ENCODE measurements around the gene PLEKHO2.
A peak's percentile ranks its signal among the peaks of the same experiment; 100 is the strongest.

PLEKHO2 gene

GRCh38 chr15:64858021-64858575, 16.4 kb downstream of the PLEKHO2 start:
- no peak for DNase-seq

DNA sequence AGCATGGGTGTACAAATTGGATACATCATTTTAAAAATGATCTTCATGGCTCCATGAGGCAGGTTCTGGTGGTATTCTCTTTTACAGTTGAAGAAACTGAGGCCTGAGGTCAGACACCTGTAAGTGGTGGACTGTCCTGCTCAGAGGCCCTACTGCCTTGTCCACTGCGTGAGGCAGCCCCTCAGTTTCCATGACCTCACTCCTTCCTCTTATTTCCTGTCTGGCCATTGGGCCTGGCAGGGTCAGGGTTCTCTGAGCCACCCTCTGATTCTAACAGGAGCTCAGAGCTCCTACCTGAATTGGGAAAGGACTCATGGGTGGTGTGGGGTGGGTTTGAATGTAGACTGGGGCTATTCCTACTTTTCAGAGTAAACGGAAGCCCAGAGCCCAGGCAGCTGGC, 17.5 kb downstream of the PLEKHO2 start:
- no peak for DNase-seq

- DNase-seq, result no peak
These were observed 19.6 kb downstream of the PLEKHO2 start for GRCh38 chr15:64861331-64861730.

GRCh38 chr15:64861960-64862359, 20.2 kb downstream of the PLEKHO2 start:
- DNase-seq, result no peak

- DNase-seq, result no peak
These were observed 20.7 kb downstream of the PLEKHO2 start for GRCh38 chr15:64862408-64862807.

DNA sequence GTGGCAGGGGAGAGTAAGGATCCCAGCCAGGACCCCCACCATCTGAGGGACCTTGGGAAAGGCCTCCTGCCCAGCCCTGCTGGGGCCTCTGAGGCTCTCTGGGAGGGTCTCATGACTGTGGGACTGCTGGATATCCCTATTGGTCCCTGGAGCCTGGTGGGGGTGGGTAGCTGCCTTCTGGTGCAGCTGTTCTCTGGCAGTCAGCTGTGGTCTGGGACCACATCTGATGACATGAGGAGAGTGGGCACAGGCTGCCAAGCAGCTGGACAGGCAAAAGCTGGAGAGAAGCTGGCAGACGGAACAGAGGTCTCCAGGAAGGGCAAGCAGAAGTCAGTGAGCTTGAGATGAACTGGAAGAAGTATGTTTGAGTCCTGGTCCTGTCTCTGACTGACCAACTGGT, 22.4 kb downstream of the PLEKHO2 start:
- DNase-seq, result no peak

DNA sequence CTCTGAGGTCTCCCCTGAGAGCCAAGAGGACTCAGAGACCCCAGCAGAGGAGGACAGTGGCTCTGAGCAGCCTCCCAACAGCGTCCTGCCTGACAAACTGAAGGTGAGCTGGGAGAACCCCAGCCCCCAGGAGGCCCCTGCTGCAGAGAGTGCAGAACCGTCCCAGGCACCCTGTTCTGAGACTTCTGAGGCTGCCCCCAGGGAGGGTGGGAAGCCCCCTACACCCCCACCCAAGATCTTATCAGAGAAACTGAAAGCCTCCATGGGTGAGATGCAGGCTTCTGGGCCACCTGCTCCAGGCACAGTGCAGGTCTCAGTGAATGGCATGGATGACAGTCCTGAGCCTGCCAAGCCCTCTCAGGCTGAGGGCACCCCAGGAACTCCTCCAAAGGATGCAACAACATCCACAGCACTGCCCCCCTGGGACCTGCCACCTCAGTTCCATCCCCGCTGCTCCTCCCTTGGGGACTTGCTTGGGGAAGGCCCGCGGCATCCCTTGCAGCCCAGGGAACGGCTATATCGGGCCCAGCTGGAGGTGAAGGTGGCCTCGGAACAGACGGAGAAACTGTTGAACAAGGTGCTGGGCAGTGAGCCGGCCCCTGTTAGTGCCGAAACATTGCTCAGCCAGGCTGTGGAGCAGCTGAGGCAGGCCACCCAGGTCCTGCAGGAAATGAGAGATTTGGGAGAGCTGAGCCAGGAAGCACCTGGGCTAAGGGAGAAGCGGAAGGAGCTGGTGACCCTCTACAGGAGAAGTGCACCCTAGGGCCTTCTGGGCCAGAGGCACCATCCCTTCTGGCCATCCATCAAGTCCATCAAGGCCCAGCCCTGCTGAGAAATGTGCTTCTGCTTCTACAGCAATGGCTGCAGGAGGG, 23.6 kb downstream of the PLEKHO2 start:
- DNase-seq, result no peak

- peak; percentile 80 for DNase-seq
These were observed 24.3 kb downstream of the PLEKHO2 start for GRCh38 chr15:64865998-64866520.

GRCh38 chr15:64869501-64869900, 27.8 kb downstream of the PLEKHO2 start:
- DNase-seq, result no peak

- DNase-seq, result no peak
These were observed 28.6 kb downstream of the PLEKHO2 start for GRCh38 chr15:64870353-64870752.

GRCh38 chr15:64875641-64876223, 34.0 kb downstream of the PLEKHO2 start:
- no peak for DNase-seq

DNA sequence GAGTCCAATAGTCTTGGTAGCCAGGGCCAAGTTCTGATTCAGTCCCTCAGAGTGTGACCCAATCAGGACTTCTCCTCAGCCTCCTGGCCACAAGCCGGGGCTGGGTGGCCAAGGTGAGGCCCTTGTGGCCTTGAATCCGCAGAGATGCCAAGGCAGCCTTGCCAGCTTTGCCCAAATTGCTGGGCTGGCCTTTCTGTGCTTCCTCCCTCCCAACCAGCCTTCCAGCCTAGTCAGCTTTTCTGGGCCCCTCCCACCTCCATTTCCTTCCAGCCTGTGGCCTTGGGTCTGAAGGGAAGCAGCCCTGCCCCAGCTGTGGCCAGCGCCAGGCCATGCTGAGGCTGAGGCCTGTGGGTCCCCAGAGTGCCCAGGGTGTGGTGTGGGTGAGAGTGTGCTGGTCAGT, 35.7 kb downstream of the PLEKHO2 start:
- DNase-seq, result no peak

- no peak for DNase-seq
These were observed 37.0 kb downstream of the PLEKHO2 start for GRCh38 chr15:64878705-64879104.

DNA sequence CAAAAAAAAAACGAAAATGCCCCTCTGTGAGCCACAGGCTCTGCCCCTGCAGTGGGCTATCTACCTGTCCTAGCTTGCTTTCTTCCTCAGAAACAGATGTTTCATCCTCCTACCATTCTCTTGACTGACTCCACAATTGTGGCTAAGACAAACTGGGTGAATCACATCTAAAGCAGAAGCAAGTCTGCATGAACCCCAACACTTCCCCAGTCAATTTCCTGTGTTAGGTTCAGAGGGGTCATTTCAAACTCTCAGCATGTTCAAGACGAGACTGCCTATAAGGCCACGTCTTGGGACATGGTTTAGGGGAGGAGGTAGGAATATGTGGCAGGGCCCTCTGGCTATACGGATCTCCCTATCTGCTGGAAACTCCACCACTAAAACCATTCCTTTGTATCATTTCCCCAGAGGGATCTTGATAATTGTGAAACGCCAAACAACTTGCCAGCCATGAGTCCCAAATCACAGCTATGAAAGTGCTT, 41.4 kb downstream of the PLEKHO2 start:
- DNase-seq, result peak; percentile 20

- DNase-seq, result peak; percentile 83
These were observed 42.3 kb downstream of the PLEKHO2 start for GRCh38 chr15:64883997-64884511.

- no peak for DNase-seq
These were observed 43.0 kb downstream of the PLEKHO2 start for GRCh38 chr15:64884679-64885078.

GRCh38 chr15:64888336-64888735, 46.6 kb downstream of the PLEKHO2 start:
- DNase-seq, result no peak

GRCh38 chr15:64891561-64891960, 49.8 kb downstream of the PLEKHO2 start:
- DNase-seq, result no peak

DNA sequence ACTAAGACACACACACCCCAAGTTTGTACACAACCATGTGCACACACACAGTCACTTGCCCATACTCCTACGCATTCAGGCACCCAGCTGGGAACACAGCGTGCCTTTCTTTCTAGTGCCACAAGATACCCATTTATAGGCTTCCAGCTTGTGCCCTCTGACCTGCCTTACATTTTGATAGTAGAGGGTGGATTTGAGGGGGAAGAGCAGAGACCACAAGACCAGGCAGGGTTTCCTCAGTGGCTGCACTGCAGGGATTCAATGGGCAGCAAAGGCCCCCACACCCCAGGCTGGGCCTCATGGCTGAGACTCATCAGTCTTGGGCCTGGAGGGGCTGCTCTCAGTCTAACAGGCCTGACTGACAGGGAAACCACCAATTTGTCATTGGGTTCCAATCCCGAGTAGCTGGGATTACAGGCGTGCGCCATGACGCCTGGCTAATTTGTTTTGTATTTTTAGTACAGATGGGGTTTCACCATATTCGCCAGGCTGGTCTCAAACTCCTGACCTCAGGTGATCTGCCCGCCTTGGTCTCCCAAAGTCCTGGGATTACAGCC, 51.2 kb downstream of the PLEKHO2 start:
- no peak for DNase-seq

DNA sequence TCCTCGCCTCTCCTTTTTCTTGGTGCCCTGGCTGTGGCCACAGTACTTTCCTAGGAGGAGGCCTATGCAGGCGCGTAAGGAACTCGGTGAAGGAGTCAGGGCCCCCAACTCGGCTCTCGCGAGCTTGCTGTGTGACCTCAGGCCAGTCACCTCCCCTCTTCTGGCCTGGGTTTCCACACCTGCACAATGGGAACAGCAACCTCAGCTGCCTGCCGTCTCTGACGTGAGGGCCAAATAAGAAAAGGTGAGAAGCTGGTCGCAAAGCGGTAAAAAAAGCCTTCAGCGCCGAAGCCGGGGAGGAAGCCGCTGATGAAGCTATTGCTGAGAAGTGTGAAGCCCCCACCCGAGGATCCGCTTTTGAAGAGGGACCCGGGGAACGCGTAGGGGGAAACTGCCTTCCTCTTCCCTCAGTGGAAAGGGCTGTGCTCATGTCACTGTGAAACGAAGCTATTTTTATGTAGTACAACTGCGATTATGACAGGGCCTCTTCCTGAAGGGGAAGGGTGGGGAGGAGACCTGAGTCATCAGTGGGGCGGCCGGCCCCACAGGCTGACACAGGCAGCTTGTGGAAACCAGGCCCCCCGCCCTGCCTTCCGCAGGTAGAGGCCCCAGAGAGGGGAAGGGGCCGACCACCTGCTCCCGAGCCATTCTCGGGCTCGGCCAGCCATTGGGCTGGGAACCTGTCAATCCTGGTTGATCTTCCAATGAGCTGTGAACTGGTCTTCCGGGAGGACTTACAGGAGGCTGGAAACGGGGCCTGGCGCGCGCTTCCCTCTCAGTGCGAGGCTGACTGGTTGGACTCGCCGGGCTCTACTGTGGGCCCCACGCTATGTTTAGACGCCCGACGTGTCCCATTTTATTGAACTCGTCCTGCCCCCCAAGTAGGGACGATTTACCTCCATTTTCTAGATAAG, 52.0 kb downstream of the PLEKHO2 start:
- peak; percentile 39 for DNase-seq

GRCh38 chr15:64894395-64895056, 52.8 kb downstream of the PLEKHO2 start:
- DNase-seq, result no peak

Data from T1000 (cell line).